NB4 (cell line): ENCODE measurements around the gene NOCT.

Experiments
- DNase-seq: peaks from one replicate; pipeline ENCODE4 v3.0.0; 2010; ENCODE audit warnings: low read depth
- H3K4me3 ChIP-seq: one replicate; pipeline ENCODE4 v1.5.1; 2011; ENCODE audit warnings: mild to moderate bottlenecking, low read depth, low read length, moderate library complexity
- MYC ChIP-seq: IDR thresholded peaks from 2 replicates; pipeline ENCODE4 v1.6.1; 2011; ENCODE audit warnings: low read depth, low read length
- POLR2A ChIP-seq: IDR thresholded peaks from 2 replicates; pipeline ENCODE4 v1.6.1; 2011; ENCODE audit warnings: mild to moderate bottlenecking; ENCODE audit not compliant: insufficient read length; ENCODE audit errors: extremely low read depth
- TF ChIP-seq, protein P1 (sequence below): IDR thresholded peaks from 2 replicates; pipeline ENCODE4 v1.6.1; 2011; ENCODE audit warnings: low read depth, low read length
- TF ChIP-seq, protein P2 (sequence below): IDR thresholded peaks from one replicate; pipeline ENCODE4 v1.5.1; 2012; ENCODE audit warnings: low read depth, low read length

The NOCT gene

DNA sequence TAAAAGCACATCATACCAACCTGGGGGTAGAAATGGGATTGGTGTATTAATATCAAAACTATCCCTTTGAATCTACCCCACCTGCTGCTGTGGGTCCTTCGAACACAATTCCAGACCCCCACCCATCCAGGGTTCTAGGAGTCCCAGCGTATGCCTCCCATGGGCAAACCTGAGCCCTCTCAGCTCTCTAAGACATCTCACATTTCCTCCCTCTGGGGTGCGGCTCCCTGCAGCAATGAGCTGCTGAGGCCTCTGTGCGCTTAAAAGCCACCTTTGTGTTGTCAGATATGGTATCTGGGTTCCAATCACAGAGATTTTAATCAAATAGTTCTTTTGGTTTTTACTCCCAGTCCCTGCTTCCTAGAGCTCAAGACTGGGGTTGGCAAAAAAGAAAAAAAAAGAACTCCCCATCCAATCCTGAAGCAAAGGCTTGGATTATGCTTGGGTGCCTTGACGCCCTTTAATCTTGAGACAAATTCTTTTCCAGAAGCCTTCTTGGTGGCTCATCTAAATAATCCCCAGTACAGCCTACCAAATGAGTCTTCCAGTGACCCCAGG is 37.5 kb upstream of the NOCT start:
- no peak for DNase-seq

DNA sequence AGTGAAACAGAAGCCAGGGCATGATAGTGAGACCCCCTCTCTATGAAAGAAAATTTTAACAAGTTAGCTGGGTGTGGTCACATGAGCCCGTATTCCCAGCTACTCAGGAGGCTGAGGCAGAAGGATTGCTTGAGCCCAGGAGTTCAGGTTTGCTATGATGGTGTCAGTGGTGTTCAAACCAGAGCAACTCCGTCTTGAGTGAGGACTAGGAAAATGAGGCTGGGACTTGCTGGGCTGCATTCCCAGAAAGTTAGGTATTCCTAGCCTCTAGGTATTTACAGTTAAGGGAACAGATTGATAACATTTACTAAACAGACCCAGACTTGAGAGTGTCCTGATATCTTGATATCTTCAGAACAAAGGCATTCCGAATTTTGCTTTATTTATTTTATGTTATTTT is 37.0 kb upstream of the NOCT start:
- no peak overlapping the region for H3K4me3 ChIP-seq
- TF ChIP-seq, protein P1, sequence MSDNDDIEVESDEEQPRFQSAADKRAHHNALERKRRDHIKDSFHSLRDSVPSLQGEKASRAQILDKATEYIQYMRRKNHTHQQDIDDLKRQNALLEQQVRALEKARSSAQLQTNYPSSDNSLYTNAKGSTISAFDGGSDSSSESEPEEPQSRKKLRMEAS, result no peak
- TF ChIP-seq MYC, result no peak
- TF ChIP-seq POLR2A, result no peak
- TF ChIP-seq, protein P2, sequence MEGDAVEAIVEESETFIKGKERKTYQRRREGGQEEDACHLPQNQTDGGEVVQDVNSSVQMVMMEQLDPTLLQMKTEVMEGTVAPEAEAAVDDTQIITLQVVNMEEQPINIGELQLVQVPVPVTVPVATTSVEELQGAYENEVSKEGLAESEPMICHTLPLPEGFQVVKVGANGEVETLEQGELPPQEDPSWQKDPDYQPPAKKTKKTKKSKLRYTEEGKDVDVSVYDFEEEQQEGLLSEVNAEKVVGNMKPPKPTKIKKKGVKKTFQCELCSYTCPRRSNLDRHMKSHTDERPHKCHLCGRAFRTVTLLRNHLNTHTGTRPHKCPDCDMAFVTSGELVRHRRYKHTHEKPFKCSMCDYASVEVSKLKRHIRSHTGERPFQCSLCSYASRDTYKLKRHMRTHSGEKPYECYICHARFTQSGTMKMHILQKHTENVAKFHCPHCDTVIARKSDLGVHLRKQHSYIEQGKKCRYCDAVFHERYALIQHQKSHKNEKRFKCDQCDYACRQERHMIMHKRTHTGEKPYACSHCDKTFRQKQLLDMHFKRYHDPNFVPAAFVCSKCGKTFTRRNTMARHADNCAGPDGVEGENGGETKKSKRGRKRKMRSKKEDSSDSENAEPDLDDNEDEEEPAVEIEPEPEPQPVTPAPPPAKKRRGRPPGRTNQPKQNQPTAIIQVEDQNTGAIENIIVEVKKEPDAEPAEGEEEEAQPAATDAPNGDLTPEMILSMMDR, result no peak
- DNase-seq, result no peak

More for the DNA sequence above, 37.5 kb upstream of the NOCT start:
- H3K4me3 ChIP-seq, result no peak overlapping the region
- TF ChIP-seq MYC (no peak), POLR2A (no peak)
- TF ChIP-seq, protein P2, result no peak
- TF ChIP-seq, protein P1, result no peak

DNA sequence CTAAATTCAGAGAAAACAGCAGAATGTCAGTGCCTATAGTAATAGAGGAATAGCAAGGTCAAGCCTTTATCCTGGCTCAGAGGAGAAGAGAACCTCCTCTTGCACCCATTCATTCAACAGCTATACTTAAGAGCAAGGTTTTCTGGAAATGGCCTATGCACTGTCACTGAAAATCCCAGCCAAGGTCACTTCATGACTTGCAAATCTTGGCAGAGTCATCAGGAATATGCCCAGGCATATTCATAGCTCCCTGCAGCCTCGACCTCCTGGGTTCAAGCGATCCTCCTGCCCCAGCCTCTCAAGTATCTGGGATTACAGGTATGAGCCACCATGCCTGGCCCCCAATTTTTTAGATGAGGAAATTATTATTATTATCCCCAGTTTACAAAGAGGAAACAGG is 35.8 kb upstream of the NOCT start:
- TF ChIP-seq, protein P1, result no peak
- TF ChIP-seq MYC (no peak), POLR2A (no peak)
- TF ChIP-seq, protein P2, result no peak
- no peak overlapping the region for H3K4me3 ChIP-seq
- no peak for DNase-seq

DNA sequence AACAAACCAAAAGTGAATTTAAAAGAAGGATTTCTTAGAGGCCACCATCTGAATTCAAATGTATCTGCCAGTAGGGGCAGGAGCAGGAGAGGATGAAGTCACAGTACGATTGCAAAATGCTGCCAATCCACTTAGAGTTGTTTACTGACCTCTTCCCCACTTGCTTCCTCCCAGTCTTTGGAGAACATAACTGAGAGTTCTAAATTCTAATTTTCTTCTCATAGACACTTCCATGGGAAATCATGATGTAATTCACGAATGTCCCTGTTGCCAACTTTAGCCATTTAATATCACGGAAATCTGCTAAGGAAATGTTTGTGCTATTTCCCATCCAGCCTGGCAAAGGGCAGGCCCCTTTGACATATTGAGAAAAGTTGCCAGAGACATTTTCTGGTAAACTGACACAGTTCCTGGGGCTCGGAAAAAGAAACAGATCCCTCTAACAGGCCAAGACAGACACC is 33.6 kb upstream of the NOCT start:
- TF ChIP-seq, protein P2, result peak; percentile 19
- TF ChIP-seq MYC (no peak), POLR2A (no peak)
- TF ChIP-seq, protein P1, result no peak
- DNase-seq, result peak; percentile 69
- no peak overlapping the region for H3K4me3 ChIP-seq

DNA sequence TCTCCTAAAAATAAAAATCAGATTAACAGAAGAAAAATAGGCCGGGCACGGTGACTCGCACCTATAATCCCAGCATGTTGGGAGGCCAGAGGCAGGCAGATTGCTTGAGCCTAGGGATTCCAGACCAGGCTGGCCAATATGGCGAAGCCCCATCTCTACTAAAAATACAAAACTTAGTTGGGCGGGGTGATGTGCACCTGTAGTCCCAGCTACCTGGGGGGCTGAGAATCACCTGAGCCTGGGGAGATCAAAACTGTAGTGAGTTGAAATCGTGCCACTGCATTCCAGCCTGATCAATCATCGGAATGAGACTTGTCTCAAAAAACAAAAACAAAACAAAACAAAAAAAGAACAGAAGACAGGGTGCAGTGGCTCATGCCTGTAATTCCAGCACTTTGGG is 32.8 kb upstream of the NOCT start:
- TF ChIP-seq, protein P1, result no peak
- no peak for TF ChIP-seq MYC
- TF ChIP-seq, protein P2, result no peak
- no peak for TF ChIP-seq POLR2A
- no peak overlapping the region for H3K4me3 ChIP-seq
- no peak for DNase-seq
